Measurements from ENCODE around the gene ZNRF1.
"Not testable (repeated sequence)": the region's sequence is repeated elsewhere in the genome, so short reads cannot be mapped to it uniquely, and the experiment has no call there.

Gene ZNRF1

DNA sequence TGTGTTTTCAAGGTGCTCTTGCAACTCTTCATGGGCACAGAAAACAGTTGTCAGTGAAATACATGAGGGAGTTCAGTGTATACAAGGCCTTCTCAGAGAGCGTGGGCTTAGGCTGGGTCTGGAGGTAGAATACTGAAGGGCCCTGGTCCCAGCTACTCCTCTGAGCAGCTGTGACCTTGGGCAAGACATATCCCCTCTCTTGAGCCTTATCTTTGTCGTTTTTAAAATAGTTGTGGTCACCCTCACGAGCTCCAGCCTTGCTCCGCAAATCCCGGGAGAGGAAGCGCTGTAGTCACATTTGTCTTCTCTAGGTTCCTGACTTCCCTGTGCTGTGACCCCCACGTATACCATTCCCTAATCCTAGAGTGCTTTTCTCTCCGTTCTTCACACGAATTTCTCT is 3.6 kb downstream of the ZNRF1 start:
- DNase-seq = no peak

GRCh38 chr16:75003931-75004330 is 5.1 kb downstream of the ZNRF1 start:
- DNase-seq = no peak

- DNase-seq = no peak
Observed at GRCh38 chr16:75004460-75004859, 5.6 kb downstream of the ZNRF1 start.

DNA sequence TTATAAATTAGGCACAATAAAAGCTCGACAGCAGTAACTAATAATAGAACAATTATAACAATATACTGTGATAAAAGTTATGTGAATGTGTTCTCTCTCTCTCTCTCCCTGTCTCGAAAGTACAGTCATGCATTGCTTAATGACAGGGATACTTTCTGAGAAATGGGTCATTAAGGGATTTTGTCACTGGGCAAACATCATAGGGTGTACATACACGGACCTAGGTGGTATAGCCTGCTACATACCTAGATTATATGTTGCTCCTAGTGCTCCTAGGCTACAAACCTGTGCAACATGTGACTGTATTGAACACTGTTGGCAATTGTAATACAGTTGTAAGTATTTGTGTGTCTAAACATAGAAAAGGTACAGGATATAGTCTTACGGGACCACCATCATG is 6.9 kb downstream of the ZNRF1 start:
- no peak for DNase-seq

GRCh38 chr16:75007443-75007842 is 8.6 kb downstream of the ZNRF1 start:
- DNase-seq = no peak

DNA sequence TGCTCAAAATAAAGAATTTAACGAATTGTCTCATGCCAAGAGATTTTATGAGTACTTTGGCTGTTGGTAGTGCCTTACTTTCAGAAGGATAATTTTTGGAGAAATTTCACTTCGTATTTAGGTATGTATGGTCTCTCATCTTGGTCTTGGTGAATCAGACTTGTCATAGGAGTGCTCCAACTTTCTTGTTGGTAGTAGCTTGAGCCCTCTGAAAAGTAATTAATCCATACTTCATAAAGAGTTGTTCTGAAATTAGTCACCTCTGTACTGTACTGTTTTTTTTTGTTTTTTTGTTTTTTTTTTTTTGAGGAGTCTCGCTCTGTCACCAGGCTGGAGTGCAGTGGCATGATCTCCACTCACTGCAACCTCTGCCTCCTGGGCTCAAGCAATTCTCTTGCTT is 11.6 kb downstream of the ZNRF1 start:
- no peak for DNase-seq

GRCh38 chr16:75011634-75012307 is 12.9 kb downstream of the ZNRF1 start:
- DNase-seq = peak; percentile 66

DNA sequence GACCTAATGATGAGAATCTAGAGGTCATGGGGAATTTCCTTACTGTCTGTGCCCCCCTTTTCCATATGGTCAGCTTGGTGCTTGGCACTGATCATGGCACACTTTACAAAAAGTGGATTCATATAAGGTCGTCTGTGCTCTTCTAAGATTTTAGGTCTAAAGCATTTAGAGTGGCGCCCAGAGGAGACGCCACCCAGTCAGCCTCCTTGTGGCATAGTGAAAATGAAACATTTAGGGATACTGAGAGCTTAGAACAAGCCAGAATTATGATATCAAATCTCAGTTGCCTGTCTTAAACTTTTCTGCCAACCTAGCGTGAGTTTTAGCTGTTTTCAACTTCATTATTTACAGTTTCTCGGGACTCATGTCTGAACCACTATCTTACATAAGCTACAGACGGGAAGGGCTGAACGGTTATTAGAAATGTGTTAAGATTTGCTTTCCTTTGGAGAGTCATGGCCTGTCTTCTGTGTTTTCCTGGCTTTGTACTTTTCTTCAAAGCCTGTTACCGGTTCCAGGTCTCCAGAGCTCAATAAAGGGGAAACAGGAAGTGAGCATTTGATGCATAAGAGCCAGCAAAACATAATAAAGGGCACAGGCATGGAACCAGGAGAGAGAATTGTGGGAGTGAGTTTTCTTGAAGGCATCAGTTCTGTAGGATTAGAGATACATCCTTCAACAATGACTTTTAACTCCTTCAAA is 13.7 kb downstream of the ZNRF1 start:
- peak; percentile 8 for DNase-seq

DNA sequence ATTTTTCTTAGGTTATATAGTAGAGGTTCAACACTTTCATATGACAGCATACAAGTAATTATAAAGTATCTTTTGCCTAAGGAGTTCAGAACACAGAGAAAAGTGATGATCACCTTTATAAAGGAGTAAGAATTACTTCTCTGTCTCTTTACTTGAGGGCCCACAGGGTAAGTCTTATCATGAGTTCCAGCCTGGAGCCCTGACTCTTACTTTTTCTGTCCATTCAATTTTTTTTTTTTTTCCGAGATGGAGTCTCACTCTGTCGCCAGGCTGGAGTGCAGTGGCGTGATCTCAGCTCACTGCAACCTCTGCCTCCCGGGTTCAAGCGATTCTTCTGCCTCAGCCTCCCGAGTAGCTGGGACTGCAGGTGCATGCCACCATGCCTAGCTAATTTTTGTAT is 14.3 kb downstream of the ZNRF1 start:
- DNase-seq = not testable (repeated sequence)

- no peak for DNase-seq
Observed at GRCh38 chr16:75014318-75014717, 15.5 kb downstream of the ZNRF1 start.

DNA sequence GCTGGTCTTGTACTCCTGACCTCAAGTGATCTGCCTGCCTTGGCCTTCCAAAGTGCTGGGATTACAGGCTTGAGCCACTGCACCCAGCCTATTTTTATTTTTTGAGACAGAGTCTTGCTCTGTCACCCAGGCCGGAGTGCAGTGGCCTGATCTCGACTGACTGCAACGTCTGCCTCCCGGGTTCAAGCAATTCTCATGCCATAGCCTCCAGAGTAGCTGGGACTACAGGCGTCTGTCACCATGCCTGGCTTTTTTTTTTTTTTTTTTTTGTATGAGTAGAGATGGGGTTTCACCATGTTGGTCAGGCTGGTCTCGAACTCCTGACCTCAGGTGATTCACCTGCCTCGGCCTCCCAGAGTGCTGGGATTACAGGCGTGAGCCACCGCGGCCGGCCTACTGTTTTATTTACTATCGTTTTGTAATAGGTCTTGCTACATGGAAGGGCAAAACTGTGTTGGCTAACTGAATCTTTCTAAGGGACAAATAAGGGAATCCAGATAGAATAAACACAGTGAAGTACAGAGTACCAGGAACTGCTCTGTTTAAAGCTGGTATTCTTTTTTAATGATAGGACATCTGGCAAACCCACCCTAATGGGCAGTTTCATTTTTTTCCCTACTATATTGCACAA is 17.7 kb downstream of the ZNRF1 start:
- DNase-seq = not testable (repeated sequence)

GRCh38 chr16:75017670-75018525 is 19.1 kb downstream of the ZNRF1 start:
- no peak for DNase-seq

- no peak for DNase-seq
Observed at GRCh38 chr16:75019007-75019406, 20.2 kb downstream of the ZNRF1 start.

DNA sequence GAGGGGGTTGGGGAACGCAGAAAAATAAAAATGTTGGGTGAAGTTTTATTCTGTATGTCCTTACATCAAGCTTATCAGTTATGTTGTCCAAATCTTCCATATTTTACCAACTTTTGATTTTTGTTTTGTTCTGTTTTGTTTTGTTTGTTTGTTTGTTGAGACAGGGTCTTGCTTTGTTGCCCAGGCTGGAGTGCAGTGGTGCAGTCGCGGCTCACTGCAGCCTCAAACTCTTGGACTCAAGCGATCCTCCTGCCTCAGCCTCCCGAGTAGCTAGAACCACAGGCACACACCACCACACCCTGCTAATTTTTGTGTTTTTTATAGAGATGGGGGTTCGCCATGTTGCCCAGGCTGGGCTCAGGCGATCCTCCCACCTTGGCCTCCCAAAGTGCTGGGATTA is 20.8 kb downstream of the ZNRF1 start:
- no peak for DNase-seq

- no peak for DNase-seq
Observed at GRCh38 chr16:75021410-75021809, 22.6 kb downstream of the ZNRF1 start.

DNA sequence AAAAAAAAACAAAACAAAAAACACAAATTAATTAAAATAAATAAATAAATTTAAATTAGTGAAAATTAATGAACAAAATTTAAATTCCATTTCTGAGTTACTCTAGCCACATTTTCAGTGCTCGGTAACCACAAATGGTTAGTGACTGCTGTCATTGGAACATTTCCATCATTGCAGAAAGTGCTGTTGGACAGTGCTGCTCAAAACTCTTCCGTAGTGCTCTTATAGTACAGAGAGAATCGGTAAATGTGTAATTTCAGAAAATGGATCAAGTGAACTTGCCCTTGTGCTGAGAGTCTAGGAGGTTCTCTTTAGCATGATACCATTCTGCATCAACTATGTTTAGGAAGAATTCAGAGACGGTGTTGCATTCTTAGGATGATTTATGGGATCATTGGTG is 23.7 kb downstream of the ZNRF1 start:
- no peak for DNase-seq

DNA sequence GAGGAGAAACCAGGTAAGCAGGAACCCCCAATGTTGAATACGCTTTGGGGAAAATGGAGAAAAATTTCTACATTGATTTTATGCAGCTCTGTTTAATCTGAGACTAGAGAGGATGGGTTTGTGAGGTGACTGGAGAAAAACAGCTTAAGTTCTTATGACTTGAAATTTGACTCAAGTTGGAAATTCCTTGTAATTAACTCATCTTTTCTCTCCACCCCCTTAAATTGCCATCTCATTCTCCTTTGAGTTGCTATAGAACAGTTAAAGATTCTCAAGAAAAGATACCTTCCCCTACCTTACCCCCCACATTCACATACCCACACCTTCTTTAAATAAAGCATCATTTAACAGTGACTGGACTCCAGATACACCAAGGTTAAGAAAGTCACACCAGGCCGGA is 24.2 kb downstream of the ZNRF1 start:
- DNase-seq = no peak

GRCh38 chr16:75024182-75024581 is 25.4 kb downstream of the ZNRF1 start:
- no peak for DNase-seq

- no peak for DNase-seq
Observed at GRCh38 chr16:75024594-75024993, 25.8 kb downstream of the ZNRF1 start.

- no peak for DNase-seq
Observed at GRCh38 chr16:75025761-75026160, 26.9 kb downstream of the ZNRF1 start.

- not testable (repeated sequence) for DNase-seq
Observed at GRCh38 chr16:75026239-75026891, 27.5 kb downstream of the ZNRF1 start.

DNA sequence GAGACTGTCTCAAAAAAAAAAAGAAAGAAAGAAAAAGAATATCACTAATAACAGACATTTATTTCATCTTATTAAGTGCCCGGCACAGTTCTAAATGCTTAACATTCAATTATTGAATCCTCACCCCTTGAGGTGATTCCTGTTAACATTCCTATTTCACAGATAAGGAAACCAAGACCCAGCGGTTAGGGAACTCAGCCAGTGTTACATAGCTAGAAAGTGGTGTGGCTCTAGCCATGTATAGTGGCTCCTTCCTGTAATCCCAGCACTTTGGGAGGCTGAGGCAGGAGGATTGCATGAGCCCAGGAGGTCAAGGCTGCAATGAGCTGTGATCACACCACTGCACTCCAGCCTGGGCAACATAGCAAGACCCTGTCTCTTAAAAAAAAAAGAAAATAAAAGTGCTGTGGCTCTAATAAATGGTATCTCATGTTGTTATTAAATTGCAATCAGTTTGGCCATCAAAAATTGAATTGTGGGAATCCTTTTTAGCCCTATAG is 28.1 kb downstream of the ZNRF1 start:
- no peak for DNase-seq

Measured in CD4-positive, alpha-beta T cell treated with Interleukin-10 for 1 hour (primary cell).